ENCODE data around the gene LFNG.

LFNG gene

GRCh38 chr7:2576742-2577491 lies 57.3 kb downstream of the LFNG start:
- no peak for DNase-seq
